ENCODE data around the gene GREB1L.

GRCh38 chr18:21330122-21330701 lies 88.2 kb downstream of the GREB1L start:
- TF ChIP-seq, protein P1, sequence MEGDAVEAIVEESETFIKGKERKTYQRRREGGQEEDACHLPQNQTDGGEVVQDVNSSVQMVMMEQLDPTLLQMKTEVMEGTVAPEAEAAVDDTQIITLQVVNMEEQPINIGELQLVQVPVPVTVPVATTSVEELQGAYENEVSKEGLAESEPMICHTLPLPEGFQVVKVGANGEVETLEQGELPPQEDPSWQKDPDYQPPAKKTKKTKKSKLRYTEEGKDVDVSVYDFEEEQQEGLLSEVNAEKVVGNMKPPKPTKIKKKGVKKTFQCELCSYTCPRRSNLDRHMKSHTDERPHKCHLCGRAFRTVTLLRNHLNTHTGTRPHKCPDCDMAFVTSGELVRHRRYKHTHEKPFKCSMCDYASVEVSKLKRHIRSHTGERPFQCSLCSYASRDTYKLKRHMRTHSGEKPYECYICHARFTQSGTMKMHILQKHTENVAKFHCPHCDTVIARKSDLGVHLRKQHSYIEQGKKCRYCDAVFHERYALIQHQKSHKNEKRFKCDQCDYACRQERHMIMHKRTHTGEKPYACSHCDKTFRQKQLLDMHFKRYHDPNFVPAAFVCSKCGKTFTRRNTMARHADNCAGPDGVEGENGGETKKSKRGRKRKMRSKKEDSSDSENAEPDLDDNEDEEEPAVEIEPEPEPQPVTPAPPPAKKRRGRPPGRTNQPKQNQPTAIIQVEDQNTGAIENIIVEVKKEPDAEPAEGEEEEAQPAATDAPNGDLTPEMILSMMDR (IDR thresholded peaks at IDR 0.05) = no peak
- no peak for TF ChIP-seq POLR2A (IDR thresholded peaks at IDR 0.05)
